Melanocyte of skin (primary cell): ENCODE measurements around the gene SMKR1. TPM values are rescaled to one million over a fixed set of nuclear protein-coding genes. Genes with fewer than 3 reads are reported as not detected.

Experiments used
- small RNA-seq, 2 donors: library from RNA; depleted of rRNA; stranded (forward); fragments of <200 nt; gene quantifications; one replicate each; pipeline ENCODE3, GENCODE V24; 2012
- total RNA-seq, 2 donors: library from RNA; depleted of rRNA; stranded (reverse); fragments of >200 nt; gene quantifications; 2 replicates each; pipeline ENCODE4 v1.2.3, GENCODE V29; 2012

SMKR1 gene
- under 1 TPM in 1 of 2 donors, not detected in 1; 0.33 TPM for total RNA-seq

DNA sequence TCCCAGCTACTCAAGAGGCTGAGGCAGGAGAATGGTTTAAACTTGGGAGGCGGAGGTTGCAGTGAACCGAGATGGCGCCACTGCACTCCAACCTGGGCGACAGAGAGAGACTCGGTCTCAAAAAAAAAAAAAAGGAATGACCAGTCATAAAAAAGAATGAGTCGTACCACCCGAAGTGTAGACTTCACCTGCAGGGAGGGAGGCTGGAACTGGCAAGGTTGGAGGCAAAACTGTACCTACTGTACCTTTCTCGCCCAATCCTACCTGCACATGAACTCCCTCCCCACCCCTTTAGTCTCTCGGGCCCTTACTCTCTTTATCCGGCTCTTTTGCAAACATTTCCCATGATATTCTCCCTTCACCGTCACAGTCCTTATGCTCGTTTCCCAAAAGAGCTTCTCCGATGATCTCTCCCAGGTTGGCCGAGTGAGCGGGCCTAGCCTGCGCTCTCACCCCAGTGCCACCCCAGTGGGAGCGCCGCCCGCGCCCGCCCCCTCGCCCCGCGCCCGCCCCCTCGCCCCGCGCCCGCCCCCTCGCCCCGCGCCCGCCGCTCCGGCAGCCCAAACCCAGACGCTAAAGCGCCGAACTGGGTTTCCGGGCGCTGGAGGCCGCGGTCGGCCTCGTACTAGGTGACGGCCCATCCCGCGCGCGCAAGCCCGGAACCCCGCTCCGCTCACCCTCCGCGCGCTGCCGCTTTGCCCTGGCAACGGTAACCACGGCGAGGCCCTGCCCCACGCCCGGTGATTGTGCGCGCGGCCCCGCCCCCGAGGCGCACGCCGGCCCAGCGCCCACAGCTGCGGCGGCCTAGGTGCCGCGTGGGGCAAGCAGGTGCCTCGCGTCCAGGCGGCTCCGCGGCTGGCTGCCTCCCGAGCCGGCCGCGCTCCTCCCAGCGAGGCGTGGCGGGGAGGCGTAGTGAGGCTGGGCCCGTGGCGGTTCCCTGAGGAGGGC, at the start of gene SMKR1:
TSS of gene SMKR1 (plus strand) at position 772 of the 948 bp plus-strand sequence. CDS start 294 bp downstream, outside the sequence.

Small RNA genes lying within 50 kb of the gene (small RNA-seq; reads per million reads assigned to genes)
- gene RNU1-72P (0.12 to 1.4 reads per million in 2 donors), gene SNRPGP3 (0 reads per million in 2 donors)

Other genes with a start within 250 kb of the SMKR1 start
- 10 to 100 TPM; 17.6 to 23.6 TPM for gene STRIP2, start 68.1 kb upstream of the SMKR1 start, total RNA-seq
- gene NRF1, start 109.2 kb downstream of the SMKR1 start, total RNA-seq = 10 to 100 TPM in 1 of 2 donors, 1 to 10 TPM in 1; 7.9 to 15.3 TPM